SH-SY5Y (cell line): ENCODE measurements around the gene STMND1.

Source experiments
- GATA2 ChIP-seq: IDR thresholded peaks from 2 replicates; pipeline ENCODE4 v1.6.1; 2011; ENCODE audit warnings: mild to moderate bottlenecking, low read depth, low read length
- GATA3 ChIP-seq: IDR thresholded peaks from 2 replicates; pipeline ENCODE4 v1.6.1; 2011; ENCODE audit warnings: low read depth, mild to moderate bottlenecking, low read length, moderate library complexity

DNA sequence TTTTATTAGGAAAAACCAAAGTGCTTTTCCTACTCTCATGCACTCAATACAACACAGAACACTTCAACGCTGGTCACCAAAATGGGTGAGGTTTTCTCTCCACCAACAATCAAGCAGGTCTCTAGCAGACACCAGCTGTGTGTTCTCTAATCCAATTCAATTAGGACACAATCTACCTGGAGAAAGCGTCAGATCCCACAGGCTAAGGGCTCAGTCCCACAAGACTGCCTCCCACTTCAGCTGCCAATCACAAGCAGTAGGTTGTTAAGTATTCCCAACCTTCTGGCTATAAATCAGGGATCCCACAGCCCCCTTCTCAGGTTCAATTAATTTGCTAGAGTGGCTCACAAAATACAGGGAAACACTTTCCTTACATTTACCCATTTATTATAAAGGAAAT, 47.7 kb downstream of the STMND1 start:
- no peak for TF ChIP-seq GATA2
- no peak for TF ChIP-seq GATA3
